ENCODE results near the gene TAC4. TPM values are rescaled to one million over a fixed set of nuclear protein-coding genes. Genes with fewer than 3 reads are reported as not detected.

The TAC4 gene
- total and polyA plus RNA-seq, 2 experiments from 2014 or later: not detected

DNA sequence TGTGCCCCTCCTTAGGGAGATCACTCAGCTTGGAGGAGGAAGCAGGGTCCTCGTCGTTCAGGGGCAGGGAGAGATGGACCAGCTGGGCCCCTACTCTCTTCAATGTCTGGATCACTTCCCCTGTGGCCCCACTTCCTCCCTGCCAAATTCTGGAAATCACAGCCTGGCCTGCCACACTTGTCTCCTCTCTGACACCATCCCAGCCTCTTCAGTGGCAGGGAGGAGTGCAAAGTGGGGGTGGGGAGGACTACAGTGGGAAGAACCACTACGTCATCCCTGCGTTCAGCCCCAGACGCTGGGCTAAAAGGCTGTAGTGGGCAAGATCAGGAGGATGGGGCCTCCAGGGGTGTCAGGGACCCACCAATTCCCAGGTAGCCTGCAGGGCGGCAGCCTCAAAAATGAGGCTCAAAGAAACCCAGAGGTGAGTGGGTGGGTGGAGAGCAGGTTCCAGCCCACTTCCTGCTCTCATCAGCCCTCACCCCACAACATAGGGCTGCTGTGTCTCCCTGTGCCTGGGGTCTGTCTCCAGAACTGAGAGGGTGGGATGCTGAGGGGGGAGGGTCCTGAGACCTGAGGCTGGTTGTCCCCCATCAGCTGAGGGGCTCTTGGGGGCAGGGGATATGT is 25.0 kb upstream of the TAC4 start:
- H3K9me3 Mint-ChIP-seq: no peaks in the 10 kb centered on the region
- H3K27ac Mint-ChIP-seq: peak overlapping the region; percentile 50; the same call in 1 of the 2 replicates
- H3K36me3 Mint-ChIP-seq (ENCODE audit: low read depth): peaks cover 3% of the 10 kb centered on the region; the same call in 2 of the 3 replicates
- H2AFZ ChIP-seq: no peak overlapping the region
- H3K4me3 Mint-ChIP-seq: no peak overlapping the region; the same call in 2 of the 3 replicates
- H3K27me3 Mint-ChIP-seq (ENCODE audit: insufficient read depth, low read depth, poor library complexity): peaks cover 17% of the 10 kb centered on the region
- H3K27ac ChIP-seq (ENCODE audit: low read depth): no peak overlapping the region
- no peaks in the 10 kb centered on the region for H3K27me3 ChIP-seq (ENCODE audit: insufficient read depth)
- peaks cover 36% of the 10 kb centered on the region for H3K4me1 Mint-ChIP-seq
- TF ChIP-seq STAT1 (IDR thresholded peaks at IDR 0.05; ENCODE audit: unreplicated experiment) (no peak), POLR2AphosphoS5 (IDR thresholded peaks at IDR 0.05; ENCODE audit: low read depth) (no peak), JUNB (IDR thresholded peaks at IDR 0.05; ENCODE audit: unreplicated experiment) (no peak), CREB1 (CRISPR knock-in tag; IDR thresholded peaks at IDR 0.05; ENCODE audit: low read depth) (no peak), ZNF331 (CRISPR knock-in tag; IDR thresholded peaks at IDR 0.05; ENCODE audit: low read depth) (no peak)
- TF ChIP-seq, protein P1, sequence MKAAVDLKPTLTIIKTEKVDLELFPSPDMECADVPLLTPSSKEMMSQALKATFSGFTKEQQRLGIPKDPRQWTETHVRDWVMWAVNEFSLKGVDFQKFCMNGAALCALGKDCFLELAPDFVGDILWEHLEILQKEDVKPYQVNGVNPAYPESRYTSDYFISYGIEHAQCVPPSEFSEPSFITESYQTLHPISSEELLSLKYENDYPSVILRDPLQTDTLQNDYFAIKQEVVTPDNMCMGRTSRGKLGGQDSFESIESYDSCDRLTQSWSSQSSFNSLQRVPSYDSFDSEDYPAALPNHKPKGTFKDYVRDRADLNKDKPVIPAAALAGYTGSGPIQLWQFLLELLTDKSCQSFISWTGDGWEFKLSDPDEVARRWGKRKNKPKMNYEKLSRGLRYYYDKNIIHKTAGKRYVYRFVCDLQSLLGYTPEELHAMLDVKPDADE (IDR thresholded peaks at IDR 0.05): no peak
- TF ChIP-seq, protein P2, sequence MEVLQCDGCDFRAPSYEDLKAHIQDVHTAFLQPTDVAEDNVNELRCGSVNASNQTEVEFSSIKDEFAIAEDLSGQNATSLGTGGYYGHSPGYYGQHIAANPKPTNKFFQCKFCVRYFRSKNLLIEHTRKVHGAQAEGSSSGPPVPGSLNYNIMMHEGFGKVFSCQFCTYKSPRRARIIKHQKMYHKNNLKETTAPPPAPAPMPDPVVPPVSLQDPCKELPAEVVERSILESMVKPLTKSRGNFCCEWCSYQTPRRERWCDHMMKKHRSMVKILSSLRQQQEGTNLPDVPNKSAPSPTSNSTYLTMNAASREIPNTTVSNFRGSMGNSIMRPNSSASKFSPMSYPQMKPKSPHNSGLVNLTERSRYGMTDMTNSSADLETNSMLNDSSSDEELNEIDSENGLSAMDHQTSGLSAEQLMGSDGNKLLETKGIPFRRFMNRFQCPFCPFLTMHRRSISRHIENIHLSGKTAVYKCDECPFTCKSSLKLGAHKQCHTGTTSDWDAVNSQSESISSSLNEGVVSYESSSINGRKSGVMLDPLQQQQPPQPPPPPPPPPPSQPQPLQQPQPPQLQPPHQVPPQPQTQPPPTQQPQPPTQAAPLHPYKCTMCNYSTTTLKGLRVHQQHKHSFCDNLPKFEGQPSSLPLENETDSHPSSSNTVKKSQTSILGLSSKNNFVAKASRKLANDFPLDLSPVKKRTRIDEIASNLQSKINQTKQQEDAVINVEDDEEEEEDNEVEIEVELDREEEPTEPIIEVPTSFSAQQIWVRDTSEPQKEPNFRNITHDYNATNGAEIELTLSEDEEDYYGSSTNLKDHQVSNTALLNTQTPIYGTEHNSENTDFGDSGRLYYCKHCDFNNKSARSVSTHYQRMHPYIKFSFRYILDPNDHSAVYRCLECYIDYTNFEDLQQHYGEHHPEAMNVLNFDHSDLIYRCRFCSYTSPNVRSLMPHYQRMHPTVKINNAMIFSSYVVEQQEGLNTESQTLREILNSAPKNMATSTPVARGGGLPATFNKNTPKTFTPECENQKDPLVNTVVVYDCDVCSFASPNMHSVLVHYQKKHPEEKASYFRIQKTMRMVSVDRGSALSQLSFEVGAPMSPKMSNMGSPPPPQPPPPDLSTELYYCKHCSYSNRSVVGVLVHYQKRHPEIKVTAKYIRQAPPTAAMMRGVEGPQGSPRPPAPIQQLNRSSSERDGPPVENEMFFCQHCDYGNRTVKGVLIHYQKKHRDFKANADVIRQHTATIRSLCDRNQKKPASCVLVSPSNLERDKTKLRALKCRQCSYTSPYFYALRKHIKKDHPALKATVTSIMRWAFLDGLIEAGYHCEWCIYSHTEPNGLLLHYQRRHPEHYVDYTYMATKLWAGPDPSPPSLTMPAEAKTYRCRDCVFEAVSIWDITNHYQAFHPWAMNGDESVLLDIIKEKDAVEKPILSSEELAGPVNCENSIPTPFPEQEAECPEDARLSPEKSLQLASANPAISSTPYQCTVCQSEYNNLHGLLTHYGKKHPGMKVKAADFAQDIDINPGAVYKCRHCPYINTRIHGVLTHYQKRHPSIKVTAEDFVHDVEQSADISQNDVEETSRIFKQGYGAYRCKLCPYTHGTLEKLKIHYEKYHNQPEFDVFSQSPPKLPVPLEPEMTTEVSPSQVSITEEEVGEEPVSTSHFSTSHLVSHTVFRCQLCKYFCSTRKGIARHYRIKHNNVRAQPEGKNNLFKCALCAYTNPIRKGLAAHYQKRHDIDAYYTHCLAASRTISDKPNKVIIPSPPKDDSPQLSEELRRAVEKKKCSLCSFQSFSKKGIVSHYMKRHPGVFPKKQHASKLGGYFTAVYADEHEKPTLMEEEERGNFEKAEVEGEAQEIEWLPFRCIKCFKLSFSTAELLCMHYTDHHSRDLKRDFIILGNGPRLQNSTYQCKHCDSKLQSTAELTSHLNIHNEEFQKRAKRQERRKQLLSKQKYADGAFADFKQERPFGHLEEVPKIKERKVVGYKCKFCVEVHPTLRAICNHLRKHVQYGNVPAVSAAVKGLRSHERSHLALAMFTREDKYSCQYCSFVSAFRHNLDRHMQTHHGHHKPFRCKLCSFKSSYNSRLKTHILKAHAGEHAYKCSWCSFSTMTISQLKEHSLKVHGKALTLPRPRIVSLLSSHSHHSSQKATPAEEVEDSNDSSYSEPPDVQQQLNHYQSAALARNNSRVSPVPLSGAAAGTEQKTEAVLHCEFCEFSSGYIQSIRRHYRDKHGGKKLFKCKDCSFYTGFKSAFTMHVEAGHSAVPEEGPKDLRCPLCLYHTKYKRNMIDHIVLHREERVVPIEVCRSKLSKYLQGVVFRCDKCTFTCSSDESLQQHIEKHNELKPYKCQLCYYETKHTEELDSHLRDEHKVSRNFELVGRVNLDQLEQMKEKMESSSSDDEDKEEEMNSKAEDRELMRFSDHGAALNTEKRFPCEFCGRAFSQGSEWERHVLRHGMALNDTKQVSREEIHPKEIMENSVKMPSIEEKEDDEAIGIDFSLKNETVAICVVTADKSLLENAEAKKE (CRISPR knock-in tag; IDR thresholded peaks at IDR 0.05): no peak
- TF ChIP-seq, protein P3, sequence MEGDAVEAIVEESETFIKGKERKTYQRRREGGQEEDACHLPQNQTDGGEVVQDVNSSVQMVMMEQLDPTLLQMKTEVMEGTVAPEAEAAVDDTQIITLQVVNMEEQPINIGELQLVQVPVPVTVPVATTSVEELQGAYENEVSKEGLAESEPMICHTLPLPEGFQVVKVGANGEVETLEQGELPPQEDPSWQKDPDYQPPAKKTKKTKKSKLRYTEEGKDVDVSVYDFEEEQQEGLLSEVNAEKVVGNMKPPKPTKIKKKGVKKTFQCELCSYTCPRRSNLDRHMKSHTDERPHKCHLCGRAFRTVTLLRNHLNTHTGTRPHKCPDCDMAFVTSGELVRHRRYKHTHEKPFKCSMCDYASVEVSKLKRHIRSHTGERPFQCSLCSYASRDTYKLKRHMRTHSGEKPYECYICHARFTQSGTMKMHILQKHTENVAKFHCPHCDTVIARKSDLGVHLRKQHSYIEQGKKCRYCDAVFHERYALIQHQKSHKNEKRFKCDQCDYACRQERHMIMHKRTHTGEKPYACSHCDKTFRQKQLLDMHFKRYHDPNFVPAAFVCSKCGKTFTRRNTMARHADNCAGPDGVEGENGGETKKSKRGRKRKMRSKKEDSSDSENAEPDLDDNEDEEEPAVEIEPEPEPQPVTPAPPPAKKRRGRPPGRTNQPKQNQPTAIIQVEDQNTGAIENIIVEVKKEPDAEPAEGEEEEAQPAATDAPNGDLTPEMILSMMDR (conservative IDR thresholded peaks at IDR 0.05; ENCODE audit: low read depth in 2 of 2): no peak
- no peaks in the 10 kb centered on the region for H3F3A ChIP-seq (replicated peaks; ENCODE audit: low read depth)
- no peak overlapping the region for H3K4me2 ChIP-seq
- no peaks in the 10 kb centered on the region for H3K36me3 ChIP-seq (ENCODE audit: insufficient read depth)
- DNase-seq (ENCODE audit: low spot score) (no peak), ATAC-seq (no peak)
- peaks cover 9% of the 10 kb centered on the region for H3K4me1 ChIP-seq (ENCODE audit: insufficient read depth)
- no peaks in the 10 kb centered on the region for H3K79me2 ChIP-seq (replicated peaks; ENCODE audit: insufficient read depth)
- H3K4me3 ChIP-seq: no peak overlapping the region
- H3K9me2 ChIP-seq (ENCODE audit: insufficient read depth): no peaks in the 10 kb centered on the region
- H4K20me1 ChIP-seq (replicated peaks; ENCODE audit: insufficient read depth): no peaks in the 10 kb centered on the region
